GM21423 (cell line): ENCODE measurements around the gene LILRA6.
"Not testable (repeated sequence)": the region's sequence is repeated elsewhere in the genome, so short reads cannot be mapped to it uniquely, and the experiment has no call there.

Source experiments
- ATAC-seq: cut with Tn5 transposase; IDR thresholded peaks from one replicate; pipeline ENCODE4 v1.9.1; 2021; ENCODE audit warnings: mild to moderate bottlenecking, moderate library complexity; ENCODE audit not compliant: unreplicated experiment

Gene LILRA6

GRCh38 chr19:54208784-54209057, 33.9 kb downstream of the LILRA6 start:
- ATAC-seq, result no peak

DNA sequence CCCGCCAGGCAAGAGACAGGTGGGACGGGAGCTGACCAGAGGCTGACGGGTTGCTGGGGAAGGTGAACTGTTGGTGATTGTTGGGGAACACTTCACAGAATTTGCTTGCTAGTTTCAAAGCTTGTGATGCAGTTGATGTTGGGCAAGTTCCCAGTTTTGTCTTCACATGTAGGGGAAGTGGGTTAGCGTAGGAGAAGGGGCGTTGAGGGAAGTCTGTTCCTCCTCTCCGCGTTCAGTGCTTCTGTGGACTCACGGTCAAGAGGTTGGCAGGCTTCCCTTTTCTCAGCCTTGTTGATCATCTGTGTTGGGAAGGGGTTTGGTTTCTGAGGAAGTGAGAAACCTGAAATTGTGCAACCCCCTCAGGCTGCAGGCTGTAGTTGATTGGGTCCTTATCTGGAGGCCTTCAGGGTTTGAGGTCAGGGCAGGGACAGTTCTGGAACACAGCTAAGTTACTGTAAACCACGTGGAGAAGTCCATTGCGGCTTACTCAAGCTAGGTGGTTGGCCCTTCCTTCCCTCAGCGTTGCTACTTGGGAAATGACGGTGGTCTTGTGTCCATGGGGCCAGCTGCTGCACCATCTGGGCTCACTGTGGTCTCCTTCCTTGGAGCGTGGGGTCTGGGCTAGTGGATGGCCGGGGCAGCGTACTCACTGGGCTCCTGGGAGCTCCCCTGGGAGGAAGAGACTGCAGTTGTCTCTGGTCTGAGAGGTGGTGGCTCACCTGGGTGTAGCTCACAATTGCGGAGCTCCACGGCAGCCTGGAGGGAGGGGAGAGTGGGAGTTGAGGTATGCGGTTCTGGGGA, 34.4 kb downstream of the LILRA6 start:
- ATAC-seq, result peak; percentile 38

GRCh38 chr19:54207676-54207982, 35.0 kb downstream of the LILRA6 start:
- ATAC-seq, result no peak

GRCh38 chr19:54207193-54207592, 35.4 kb downstream of the LILRA6 start:
- ATAC-seq, result not testable (repeated sequence)

DNA sequence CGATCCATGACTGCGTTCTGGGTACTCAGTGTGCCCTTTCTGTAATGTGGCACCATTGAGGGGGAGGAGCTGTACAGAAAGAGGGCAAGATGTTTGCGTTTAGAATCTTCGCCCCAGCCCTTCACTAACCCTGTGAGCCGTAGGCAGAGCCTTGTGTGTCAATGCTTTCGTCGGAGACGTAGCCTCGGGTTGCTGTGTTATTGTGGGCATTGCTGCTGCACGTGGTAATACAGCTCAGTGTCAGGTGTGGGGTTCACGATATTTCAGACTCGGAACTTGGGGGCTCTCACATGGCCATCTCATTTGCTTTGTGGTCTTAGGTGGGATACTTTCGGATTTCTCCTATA, 35.8 kb downstream of the LILRA6 start:
- ATAC-seq, result no peak

- no peak for ATAC-seq
Measured at GRCh38 chr19:54206030-54206830, 36.4 kb downstream of the LILRA6 start.

GRCh38 chr19:54204767-54205468, 37.7 kb downstream of the LILRA6 start:
- ATAC-seq, result no peak

DNA sequence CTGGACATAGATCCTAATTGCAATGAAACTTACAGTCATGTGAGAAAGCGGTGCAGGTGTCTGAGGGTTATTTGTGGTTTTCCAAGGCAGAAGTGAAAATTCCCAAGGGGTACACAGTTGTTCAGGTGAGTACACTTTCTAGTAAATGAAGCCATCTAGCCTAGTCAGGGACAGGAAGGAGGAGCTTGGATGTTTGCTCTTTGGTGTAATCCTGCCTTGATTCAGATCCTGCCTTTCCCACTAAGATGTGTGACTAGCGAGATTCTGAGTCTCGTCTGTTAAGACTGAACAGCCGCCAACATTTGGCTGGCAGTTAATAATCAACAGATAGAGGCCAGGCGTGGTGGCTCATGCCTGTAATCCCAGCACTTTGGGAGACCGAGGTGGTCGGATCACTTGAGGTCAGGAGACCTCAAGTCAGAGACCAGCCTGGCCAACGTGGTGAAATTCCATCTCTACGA, 39.4 kb downstream of the LILRA6 start:
- ATAC-seq, result no peak

GRCh38 chr19:54201980-54202379, 40.6 kb downstream of the LILRA6 start:
- ATAC-seq, result no peak

DNA sequence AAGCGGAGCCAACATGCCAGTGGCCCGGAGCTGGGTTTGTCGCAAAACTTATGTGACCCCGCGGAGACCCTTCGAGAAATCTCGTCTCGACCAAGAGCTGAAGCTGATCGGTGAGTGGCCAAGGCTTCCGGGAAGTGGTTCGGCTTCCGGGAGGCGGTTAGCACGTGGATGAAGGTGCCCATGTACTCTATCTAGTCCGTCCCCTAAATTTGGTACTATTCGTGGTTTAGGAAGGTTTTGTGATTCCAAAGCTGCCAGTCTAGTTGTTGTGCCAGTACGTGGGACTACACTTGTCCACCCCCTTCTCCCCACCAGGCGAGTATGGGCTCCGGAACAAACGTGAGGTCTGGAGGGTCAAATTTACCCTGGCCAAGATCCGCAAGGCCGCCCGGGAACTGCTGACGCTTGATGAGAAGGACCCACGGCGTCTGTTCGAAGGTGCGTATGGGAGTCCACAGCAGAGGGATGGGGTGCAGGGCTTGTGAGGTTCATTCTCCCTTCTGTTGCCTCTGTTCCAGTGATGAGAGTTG, 41.4 kb downstream of the LILRA6 start:
- ATAC-seq, result no peak

- no peak for ATAC-seq
Measured at GRCh38 chr19:54199401-54199800, 43.2 kb downstream of the LILRA6 start.

DNA sequence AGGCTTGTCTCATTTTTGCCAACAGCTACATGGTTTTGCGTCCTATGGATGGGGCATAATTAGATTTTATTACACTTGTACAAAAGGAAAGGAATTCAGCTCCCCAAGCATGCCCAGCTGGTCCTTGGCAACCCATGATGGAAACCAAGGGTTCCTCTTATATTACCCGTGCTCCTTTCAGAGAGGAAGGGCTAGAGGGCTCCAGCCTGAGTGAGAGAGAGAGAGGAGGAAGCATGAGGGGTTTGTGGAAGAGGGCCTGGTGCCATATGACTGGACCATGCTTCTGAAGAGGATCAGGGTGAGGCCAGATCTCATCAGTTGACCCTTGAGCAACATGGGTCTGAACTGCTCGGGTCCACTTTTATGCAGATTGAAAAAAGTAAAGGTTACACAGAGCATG, 45.5 kb downstream of the LILRA6 start:
- no peak for ATAC-seq

GRCh38 chr19:54196536-54196935, 46.1 kb downstream of the LILRA6 start:
- ATAC-seq, result no peak

- ATAC-seq, result not testable (repeated sequence)
Measured at GRCh38 chr19:54194463-54194862, 48.1 kb downstream of the LILRA6 start.

DNA sequence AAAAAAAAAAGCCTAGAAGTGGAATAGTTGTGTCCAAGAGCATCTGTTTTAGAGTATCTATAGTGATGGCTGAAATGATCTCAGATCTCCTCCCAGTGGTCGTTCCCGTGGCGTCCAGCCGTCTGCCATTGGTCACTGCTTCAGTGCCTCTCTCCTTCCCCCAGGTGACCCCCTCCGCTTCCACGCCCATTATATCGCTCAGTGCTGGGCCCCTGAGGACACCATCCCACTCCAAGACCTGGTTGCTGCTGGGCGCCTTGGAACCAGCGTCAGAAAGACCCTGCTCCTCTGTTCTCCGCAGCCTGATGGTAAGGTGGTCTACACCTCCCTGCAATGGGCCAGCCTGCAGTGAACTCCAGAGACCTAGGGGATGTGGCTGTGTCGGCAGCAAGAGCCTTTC, 49.6 kb downstream of the LILRA6 start:
- ATAC-seq, result no peak

DNA sequence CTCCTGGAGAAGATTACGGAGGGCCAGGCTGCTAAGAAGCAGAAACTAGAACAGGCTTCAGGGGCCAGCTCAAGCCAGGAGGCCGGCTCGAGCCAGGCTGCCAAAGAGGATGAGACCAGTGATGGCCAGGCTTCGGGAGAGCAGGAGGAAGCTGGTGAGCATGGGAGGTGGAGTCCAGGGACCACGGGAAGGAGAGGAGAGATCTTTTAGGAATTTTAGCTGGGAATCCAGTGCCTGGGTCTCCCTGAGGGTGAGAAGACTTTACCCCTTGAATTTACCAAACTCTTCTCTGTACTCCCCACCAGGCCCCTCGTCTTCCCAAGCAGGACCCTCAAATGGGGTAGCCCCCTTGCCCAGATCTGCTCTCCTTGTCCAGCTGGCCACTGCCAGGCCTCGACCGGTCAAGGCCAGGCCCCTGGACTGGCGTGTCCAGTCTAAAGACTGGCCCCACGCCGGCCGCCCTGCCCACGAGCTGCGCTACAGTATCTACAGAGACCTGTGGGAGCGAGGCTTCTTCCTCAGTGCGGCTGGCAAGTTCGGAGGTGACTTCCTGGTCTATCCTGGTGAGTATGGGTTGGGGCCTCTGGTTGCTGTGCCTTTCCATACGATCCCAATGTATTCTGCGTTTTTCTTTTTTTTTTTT, 50.7 kb downstream of the LILRA6 start:
- ATAC-seq, result no peak

DNA sequence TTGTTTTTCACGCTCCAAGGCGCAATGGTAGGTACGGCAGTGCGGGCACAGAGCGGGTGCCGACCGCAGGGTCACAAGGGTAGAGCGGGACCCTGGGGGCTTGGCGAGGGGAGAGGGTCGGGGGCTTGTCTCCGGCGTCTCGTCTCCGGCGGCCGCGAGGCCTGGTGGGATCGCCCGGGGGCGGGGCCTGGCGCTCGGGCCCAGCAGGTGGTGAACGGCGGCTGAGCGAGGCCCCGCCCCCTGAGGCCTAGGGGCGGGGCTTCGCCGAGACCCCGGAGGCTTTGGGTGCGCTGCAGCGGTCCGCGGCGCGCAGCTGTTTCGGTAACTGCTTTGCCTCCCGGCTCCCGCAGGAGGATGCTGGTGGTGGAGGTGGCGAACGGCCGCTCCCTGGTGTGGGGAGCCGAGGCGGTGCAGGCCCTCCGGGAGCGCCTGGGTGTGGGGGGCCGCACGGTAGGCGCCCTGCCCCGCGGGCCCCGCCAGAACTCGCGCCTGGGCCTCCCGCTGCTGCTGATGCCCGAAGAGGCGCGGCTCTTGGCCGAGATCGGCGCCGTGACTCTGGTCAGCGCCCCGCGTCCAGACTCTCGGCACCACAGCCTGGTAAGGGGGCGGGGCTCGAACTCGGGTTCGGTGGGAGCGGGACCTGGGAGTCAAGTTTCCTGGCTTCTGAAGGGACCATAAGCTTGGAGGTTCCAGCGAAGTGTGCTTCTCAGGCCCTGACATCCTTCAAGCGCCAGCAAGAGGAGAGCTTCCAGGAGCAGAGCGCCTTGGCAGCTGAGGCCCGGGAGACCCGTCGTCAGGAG, 51.4 kb downstream of the LILRA6 start, which contains the start of gene TSEN34:
Gene TSEN34, plus strand, starts transcription at position 298 of the 800 bp plus-strand sequence. Its CDS starts 57 bp downstream, at position 355.
- ATAC-seq, result peak; percentile 20

DNA sequence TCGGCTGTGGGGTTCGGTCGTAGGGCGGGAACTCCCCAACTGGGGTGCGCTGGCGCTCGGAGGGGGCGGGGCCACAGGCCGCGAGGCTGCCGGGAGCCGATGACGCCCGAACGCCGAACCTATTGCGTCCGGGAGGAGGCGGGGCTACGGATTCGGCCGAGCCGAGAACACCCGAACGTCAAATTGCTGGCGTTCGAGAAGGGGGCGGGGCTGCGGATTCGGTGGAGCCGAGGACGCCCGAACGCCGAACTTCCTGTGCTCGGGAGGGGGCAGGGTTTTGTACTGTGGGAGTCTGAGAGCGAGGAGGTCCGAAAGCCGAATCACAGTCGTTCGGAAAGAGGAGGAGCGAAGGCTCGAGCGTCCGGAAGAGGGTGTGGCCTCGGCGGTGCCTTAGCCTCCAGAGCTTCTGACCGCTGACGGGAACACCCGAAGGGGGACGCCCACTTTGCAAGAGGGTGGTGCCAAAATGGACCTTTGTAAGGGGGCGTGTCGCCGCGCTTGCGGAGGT, 52.0 kb downstream of the LILRA6 start:
- ATAC-seq, result peak; percentile 42

- peak; percentile 44 for ATAC-seq
Measured at GRCh38 chr19:54189735-54190502, 52.7 kb downstream of the LILRA6 start.
